Activated T-helper 1 cell treated with anti-CD3 and anti-CD28 coated beads, Interleukin-12 subunit alpha, Interleukin-12 subunit beta, Interleukin-2, Interleukin-4 antibody, amounts not matched to agents 30 ng/mL and 10 ng/mL and 1 ng/mL, durations not matched to agents 14 hours and 24 hours and 36 hours (primary cell): ENCODE data around the gene KIAA1328. TPM values are rescaled to one million over a fixed set of nuclear protein-coding genes. Genes with fewer than 3 reads are reported as not detected.

Source experiments
- DNase-seq: peaks from one replicate; pipeline ENCODE4 v3.0.0; 2021; ENCODE audit warnings: low spot score
- H3K27ac Mint-ChIP-seq: one replicate; pipeline ENCODE4 v1.8.0; 2021; ENCODE audit warnings: mild to moderate bottlenecking, mixed read lengths
- H3K27me3 Mint-ChIP-seq: one replicate; pipeline ENCODE4 v1.8.0; 2022; ENCODE audit warnings: mild to moderate bottlenecking, moderate library complexity, mixed read lengths; ENCODE audit not compliant: insufficient read depth
- H3K36me3 Mint-ChIP-seq: one replicate; pipeline ENCODE4 v1.8.0; 2021; ENCODE audit warnings: low read depth, mixed read lengths
- H3K4me1 Mint-ChIP-seq: one replicate; pipeline ENCODE4 v1.8.0; 2021; ENCODE audit warnings: low read depth, mixed read lengths
- H3K4me3 Mint-ChIP-seq: one replicate; pipeline ENCODE4 v1.8.0; 2021; ENCODE audit warnings: mild to moderate bottlenecking, moderate library complexity, mixed read lengths
- H3K9me3 Mint-ChIP-seq: one replicate; pipeline ENCODE4 v1.8.0; 2021; ENCODE audit warnings: mixed read lengths
- intact Hi-C: fragments of 100-400 bp; cut with micrococcal nuclease; formaldehyde crosslinking; loops from one replicate; pipeline ENCODE4 v1.15.1; 2024
- total RNA-seq: library from RNA; stranded (reverse); gene quantifications from 2 replicates; pipeline ENCODE4 v1.2.3, GENCODE V29; 2022

KIAA1328 gene
- total RNA-seq, 1 donor from 2014 or later = 6.7 TPM

- no peaks in the 10 kb centered on the region for H3K36me3 Mint-ChIP-seq
- peaks cover 21% of the 10 kb centered on the region for H3K27me3 Mint-ChIP-seq
- H3K4me3 Mint-ChIP-seq = no peak overlapping the region
- no peaks in the 10 kb centered on the region for H3K4me1 Mint-ChIP-seq
- H3K9me3 Mint-ChIP-seq = no peaks in the 10 kb centered on the region
- H3K27ac Mint-ChIP-seq = no peak overlapping the region
- DNase-seq = no peak
- intact Hi-C loops = no loop called here
These were observed 409.6 kb downstream of the KIAA1328 start for GRCh38 chr18:37238282-37239108.

DNA sequence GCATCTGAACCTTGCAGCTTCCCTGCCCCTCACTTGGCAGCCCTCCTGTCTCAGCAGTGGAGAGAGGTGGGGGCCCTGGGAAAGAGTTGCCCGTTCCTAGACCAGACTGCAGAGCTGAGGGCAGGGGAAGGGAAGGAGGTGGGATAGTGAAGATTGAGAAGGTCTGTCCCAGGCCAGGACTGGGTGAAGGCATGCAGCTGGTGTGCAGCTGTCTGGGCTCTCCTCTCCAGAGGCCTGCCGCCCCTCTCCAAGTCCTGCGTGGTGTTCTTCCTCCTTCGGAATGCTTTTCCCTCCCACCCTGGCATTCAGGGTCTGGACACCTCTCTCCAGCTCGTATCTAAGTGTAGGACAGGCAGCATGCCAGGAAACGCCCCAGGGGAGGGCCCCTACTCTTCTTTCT, 413.2 kb downstream of the KIAA1328 start:
- Mint-ChIP-seq H3K4me1 (no peaks in the 10 kb centered on the region), H3K9me3 (no peaks in the 10 kb centered on the region), H3K27me3 (peaks cover 37% of the 10 kb centered on the region), H3K4me3 (no peak overlapping the region), H3K27ac (no peak overlapping the region), H3K36me3 (peaks cover 2% of the 10 kb centered on the region)
- intact Hi-C loops = no loop called here
- DNase-seq = no peak

GRCh38 chr18:37242826-37243560, 414.1 kb downstream of the KIAA1328 start:
- intact Hi-C loops = no loop called here
- Mint-ChIP-seq H3K4me3 (no peak overlapping the region), H3K9me3 (no peaks in the 10 kb centered on the region), H3K36me3 (peaks cover 2% of the 10 kb centered on the region), H3K27ac (no peak overlapping the region), H3K27me3 (peaks cover 37% of the 10 kb centered on the region), H3K4me1 (no peaks in the 10 kb centered on the region)
- no peak for DNase-seq

DNA sequence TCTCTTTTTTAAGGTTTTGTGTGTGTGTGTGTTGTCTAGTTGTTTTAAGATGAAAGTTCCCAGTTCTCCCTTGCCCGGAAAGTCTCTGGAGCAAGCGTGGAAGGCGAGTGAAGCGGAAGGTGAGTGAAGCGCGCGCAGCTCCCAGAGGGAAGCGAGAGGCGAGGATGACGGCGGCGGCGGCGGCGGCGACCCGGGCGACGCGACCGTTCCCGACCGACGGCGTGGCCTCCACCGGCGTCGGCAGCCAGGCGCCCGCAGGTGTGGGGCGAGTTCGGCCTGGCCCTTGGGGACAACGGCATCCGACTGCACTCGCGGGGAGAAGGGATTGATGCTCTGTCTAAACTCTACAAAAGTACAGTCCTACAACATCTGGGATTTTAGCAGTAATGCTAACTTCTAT, 414.8 kb downstream of the KIAA1328 start:
- no peak overlapping the region for H3K4me3 Mint-ChIP-seq
- H3K27ac Mint-ChIP-seq = no peak overlapping the region
- DNase-seq = no peak
- H3K9me3 Mint-ChIP-seq = no peaks in the 10 kb centered on the region
- intact Hi-C loops = no loop called here
- peaks cover 2% of the 10 kb centered on the region for H3K36me3 Mint-ChIP-seq
- H3K4me1 Mint-ChIP-seq = no peaks in the 10 kb centered on the region
- H3K27me3 Mint-ChIP-seq = peaks cover 37% of the 10 kb centered on the region

- Mint-ChIP-seq H3K27me3 (peaks cover 37% of the 10 kb centered on the region), H3K36me3 (peaks cover 2% of the 10 kb centered on the region), H3K9me3 (no peaks in the 10 kb centered on the region), H3K4me1 (no peaks in the 10 kb centered on the region), H3K4me3 (no peak overlapping the region), H3K27ac (no peak overlapping the region)
- no peak for DNase-seq
- intact Hi-C loops = no loop called here
These were observed 415.7 kb downstream of the KIAA1328 start for GRCh38 chr18:37244618-37245017.

- no peak for DNase-seq
- Mint-ChIP-seq H3K4me1 (no peaks in the 10 kb centered on the region), H3K27me3 (peaks cover 26% of the 10 kb centered on the region)
These were observed 417.9 kb downstream of the KIAA1328 start for GRCh38 chr18:37246779-37247340.

DNA sequence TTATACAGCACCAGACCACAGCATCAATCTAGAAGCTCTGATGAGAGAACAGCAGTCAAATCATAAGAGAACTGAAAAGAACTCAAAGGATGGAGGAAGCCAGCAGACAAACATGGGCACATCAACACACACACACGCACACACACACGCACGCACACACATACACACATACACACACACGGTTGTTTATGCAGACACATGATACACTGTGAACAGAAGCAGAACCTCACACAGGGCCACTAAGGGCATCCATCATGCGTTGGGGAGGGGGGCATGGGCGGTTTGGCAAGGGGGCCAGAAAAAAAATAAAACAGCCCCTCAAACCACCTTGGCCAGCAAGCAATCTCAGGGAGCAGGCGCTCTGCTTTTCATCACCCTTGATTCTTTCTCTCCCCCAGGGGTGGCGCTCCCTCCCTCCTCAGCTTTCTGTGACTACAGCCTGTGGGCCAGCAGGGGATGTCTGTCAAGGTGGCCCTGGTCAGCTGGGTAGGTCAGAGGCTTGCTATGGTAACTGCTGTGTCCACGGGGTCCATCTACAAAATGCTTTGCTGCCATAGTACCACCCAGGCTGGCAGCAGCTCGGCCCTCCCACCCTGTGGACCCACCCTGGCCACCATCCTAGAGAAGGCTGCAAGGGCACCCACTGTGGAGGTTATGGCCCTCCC, 418.7 kb downstream of the KIAA1328 start:
- Mint-ChIP-seq H3K4me3 (no peak overlapping the region), H3K27ac (no peak overlapping the region), H3K9me3 (no peaks in the 10 kb centered on the region), H3K4me1 (no peaks in the 10 kb centered on the region), H3K27me3 (peaks cover 28% of the 10 kb centered on the region), H3K36me3 (peaks cover 2% of the 10 kb centered on the region)
- no peak for DNase-seq
- intact Hi-C loops = no loop called here

More at GRCh38 chr18:37246779-37247340, 417.9 kb downstream of the KIAA1328 start:
- no peak overlapping the region for H3K27ac Mint-ChIP-seq
- intact Hi-C loops = no loop called here
- H3K36me3 Mint-ChIP-seq = peaks cover 2% of the 10 kb centered on the region
- no peaks in the 10 kb centered on the region for H3K9me3 Mint-ChIP-seq
- H3K4me3 Mint-ChIP-seq = no peak overlapping the region

DNA sequence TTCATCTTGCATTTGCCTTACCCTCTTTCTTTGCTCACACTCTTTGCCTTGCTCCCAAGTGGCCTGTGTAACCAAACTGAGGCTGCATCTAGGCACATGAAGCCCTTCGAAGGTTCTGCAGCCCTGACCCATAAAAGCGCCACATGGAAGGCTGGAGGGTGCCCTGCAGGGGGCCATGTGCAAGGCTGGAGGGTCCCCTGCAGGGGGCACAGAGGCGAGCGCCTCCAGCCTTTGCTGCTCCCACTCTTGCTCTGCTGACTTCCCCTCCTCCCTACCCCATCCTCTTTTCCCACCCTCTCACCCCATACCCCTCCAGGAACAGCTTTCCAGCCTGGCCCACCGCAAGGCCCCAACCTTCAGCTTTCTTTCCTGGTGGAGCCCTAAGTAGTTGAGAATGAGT, 419.4 kb downstream of the KIAA1328 start:
- peaks cover 30% of the 10 kb centered on the region for H3K27me3 Mint-ChIP-seq
- intact Hi-C loops = no loop called here
- no peak overlapping the region for H3K27ac Mint-ChIP-seq
- DNase-seq = no peak
- H3K4me3 Mint-ChIP-seq = no peak overlapping the region
- H3K4me1 Mint-ChIP-seq = no peaks in the 10 kb centered on the region
- H3K36me3 Mint-ChIP-seq = peaks cover 2% of the 10 kb centered on the region
- no peaks in the 10 kb centered on the region for H3K9me3 Mint-ChIP-seq

DNA sequence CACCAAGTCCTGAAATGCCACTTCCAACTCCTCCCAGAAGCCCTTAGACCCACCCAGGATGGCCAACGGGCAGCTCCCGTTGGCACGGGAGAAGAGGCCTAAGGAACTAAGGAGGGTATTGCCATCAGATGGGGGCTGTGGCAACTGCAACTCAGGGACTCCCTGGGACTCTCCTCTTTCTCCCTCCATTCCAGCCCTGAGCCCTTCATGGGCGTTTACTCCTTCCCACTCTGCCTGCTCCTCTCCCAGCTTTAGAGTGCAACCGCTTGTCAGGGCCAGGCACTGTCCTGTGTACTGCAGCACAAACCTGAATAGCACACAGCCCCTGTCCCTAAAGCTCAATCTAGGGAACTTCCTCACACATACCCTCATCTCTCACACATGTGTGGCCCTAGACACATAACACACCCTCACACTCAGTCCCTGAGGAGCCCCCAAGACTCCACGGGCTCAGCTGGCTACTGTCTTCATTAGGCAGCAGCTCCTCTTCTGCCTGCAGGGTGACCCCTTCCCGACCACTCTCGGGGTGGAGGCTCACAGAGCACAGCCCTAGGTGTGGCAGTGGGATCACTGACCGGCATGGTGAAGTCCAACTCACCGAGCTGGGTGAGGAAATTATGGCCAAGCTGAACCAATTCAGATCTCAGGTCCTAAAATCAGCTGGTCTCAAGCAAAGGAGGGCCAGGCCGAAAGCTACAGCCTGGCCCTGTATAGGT, 420.4 kb downstream of the KIAA1328 start:
- no peak for DNase-seq
- H3K9me3 Mint-ChIP-seq = no peaks in the 10 kb centered on the region
- H3K27ac Mint-ChIP-seq = no peak overlapping the region
- peaks cover 2% of the 10 kb centered on the region for H3K36me3 Mint-ChIP-seq
- peaks cover 23% of the 10 kb centered on the region for H3K27me3 Mint-ChIP-seq
- H3K4me3 Mint-ChIP-seq = no peak overlapping the region
- no peaks in the 10 kb centered on the region for H3K4me1 Mint-ChIP-seq
- intact Hi-C loops = no loop called here

DNA sequence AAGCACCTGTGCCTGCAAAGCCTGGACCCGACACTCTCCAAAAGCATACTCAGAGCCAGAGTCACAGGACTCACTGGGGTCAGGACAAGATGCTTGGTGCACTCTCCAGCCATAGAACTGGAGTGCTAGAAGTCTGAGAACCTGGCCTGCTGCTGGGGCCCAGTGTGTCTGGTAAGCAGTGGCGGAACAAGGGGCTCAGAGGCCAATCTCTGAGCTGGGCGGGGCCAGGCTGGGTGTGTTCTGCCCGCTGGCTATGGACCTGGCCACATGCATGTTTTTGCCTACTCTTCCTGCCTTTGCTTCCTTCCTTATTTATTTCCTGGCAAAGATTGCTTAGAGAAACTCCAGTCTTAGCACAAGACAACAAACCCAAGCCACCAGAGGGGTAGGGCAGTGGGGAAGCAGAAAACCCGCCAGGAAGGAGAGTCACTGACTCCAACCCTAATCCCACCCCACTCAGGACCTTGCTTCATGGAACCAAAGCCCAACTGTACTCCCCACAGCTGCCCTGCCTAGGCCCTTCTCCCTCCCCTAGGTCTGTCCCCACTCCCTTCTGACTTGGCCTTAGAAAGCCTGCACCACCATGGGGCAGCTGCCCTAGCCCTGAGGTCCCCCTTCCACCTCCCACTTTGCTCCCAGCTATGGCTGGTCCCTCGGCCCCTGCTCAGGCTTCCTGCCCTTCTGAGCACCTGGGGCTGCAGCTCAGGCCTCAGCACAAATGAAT, 421.1 kb downstream of the KIAA1328 start:
- no peak overlapping the region for H3K27ac Mint-ChIP-seq
- no peak for DNase-seq
- no peak overlapping the region for H3K4me3 Mint-ChIP-seq
- H3K36me3 Mint-ChIP-seq = no peaks in the 10 kb centered on the region
- no peaks in the 10 kb centered on the region for H3K9me3 Mint-ChIP-seq
- intact Hi-C loops = no loop called here
- H3K27me3 Mint-ChIP-seq = peaks cover 25% of the 10 kb centered on the region
- H3K4me1 Mint-ChIP-seq = no peaks in the 10 kb centered on the region

- Mint-ChIP-seq H3K36me3 (no peaks in the 10 kb centered on the region), H3K27me3 (peaks cover 28% of the 10 kb centered on the region), H3K27ac (no peak overlapping the region), H3K4me3 (no peak overlapping the region), H3K4me1 (no peaks in the 10 kb centered on the region), H3K9me3 (no peaks in the 10 kb centered on the region)
- DNase-seq = no peak
- intact Hi-C loops = no loop called here
These were observed 422.8 kb downstream of the KIAA1328 start for GRCh38 chr18:37251679-37252078.

DNA sequence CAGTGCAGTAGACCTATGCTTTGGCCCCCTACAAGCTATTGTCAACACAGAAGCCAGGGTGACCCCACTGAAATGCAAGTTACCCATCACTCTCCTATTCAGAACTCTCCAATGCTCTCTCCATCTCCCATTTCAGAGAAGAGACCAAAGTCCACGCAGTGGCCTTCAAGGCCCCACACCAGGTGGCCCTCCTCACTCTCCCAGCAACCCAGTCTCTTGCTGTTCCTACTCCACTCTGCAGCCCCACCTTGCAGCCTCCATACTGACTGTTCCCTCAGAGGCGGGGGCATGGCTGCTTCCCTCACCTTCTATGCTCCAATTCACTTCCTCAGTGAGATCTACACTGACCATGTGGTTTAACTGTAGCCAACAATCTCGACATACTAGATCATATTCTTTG, 423.4 kb downstream of the KIAA1328 start:
- intact Hi-C loops = no loop called here
- H3K36me3 Mint-ChIP-seq = no peaks in the 10 kb centered on the region
- no peak overlapping the region for H3K27ac Mint-ChIP-seq
- peaks cover 28% of the 10 kb centered on the region for H3K27me3 Mint-ChIP-seq
- no peaks in the 10 kb centered on the region for H3K4me1 Mint-ChIP-seq
- H3K4me3 Mint-ChIP-seq = no peak overlapping the region
- H3K9me3 Mint-ChIP-seq = no peaks in the 10 kb centered on the region
- DNase-seq = no peak
